WTC11 (cell line): ENCODE results near the gene CYGB. TPM values are rescaled to one million over a fixed set of nuclear protein-coding genes. Genes with fewer than 3 reads are reported as not detected.
A peak's percentile ranks its signal among the peaks of the same experiment; 100 is the strongest.

Experiments
- ATAC-seq: fragments of 200-7000 bp; cut with Tn5 transposase; 2 replicates; pipeline ENCODE4 v1.10.0; 2021; ENCODE audit warnings: mild to moderate bottlenecking, moderate library complexity
- CTCF ChIA-PET: fragments of 300-600 bp; sonication (Branson Sonifier 250); formaldehyde crosslinking; loops from one replicate; lab custom pipeline; 2021; ENCODE audit warnings: antibody characterized with exemption; lab: Charles Lee
- POLR2A ChIA-PET: fragments of 350-600 bp; sonication (Branson Sonifier 250); formaldehyde crosslinking; loops from one replicate; lab custom pipeline; 2021; ENCODE audit warnings: antibody characterized with exemption; lab: Charles Lee
- DNase-seq: peaks from one replicate; pipeline ENCODE4 v3.0.0; 2021; ENCODE audit warnings: low spot score
- H3K27ac Mint-ChIP-seq: 2 replicates; pipeline ENCODE4 v1.8.0; 2021; ENCODE audit warnings: mixed read lengths
- H3K27me3 Mint-ChIP-seq: 2 replicates; pipeline ENCODE4 v1.8.0; 2021; ENCODE audit warnings: low read depth, mild to moderate bottlenecking, moderate library complexity, mixed read lengths
- H3K36me3 Mint-ChIP-seq: 2 replicates; pipeline ENCODE4 v1.8.0; 2021; ENCODE audit warnings: mixed read lengths
- H3K4me1 Mint-ChIP-seq: 2 replicates; pipeline ENCODE4 v1.8.0; 2022; ENCODE audit warnings: mixed read lengths
- H3K4me3 Mint-ChIP-seq: 2 replicates; pipeline ENCODE4 v1.8.0; 2021; ENCODE audit warnings: mild to moderate bottlenecking, moderate library complexity, mixed read lengths
- H3K9me3 Mint-ChIP-seq: 2 replicates; pipeline ENCODE4 v1.8.0; 2021; ENCODE audit warnings: mixed read lengths
- ARID4B ChIP-seq: sonication (generic); formaldehyde crosslinking; IDR thresholded peaks from 2 replicates; pipeline ENCODE4 v1.8.0; 2023; ENCODE audit warnings: missing genetic modification reagents, mild to moderate bottlenecking, borderline replicate concordance
- ATF2 ChIP-seq: sonication (generic); formaldehyde crosslinking; IDR thresholded peaks from 2 replicates; pipeline ENCODE4 v1.8.1; 2022; ENCODE audit warnings: low read depth, missing genetic modification reagents, borderline replicate concordance
- CBFB ChIP-seq: sonication (generic); formaldehyde crosslinking; IDR thresholded peaks from 2 replicates; pipeline ENCODE4 v1.8.1; 2022; ENCODE audit warnings: mild to moderate bottlenecking, low read depth, missing genetic modification reagents
- CDX4 ChIP-seq: fragments of 250-450 bp; sonication (Bioruptor Pico); IDR thresholded peaks from 2 replicates; pipeline ENCODE4 v1.9.0; 2021; ENCODE audit warnings: moderate library complexity, mild to moderate bottlenecking, inconsistent platforms, borderline replicate concordance
- CTCF ChIP-seq: fragments of 200-600 bp; IDR thresholded peaks from 2 replicates; pipeline ENCODE4 v1.8.0; 2022; ENCODE audit warnings: antibody characterized with exemption
- EMX1 ChIP-seq: fragments of 250-450 bp; sonication (Bioruptor Pico); IDR thresholded peaks from 2 replicates; pipeline ENCODE4 v1.8.0; 2021; ENCODE audit warnings: mild to moderate bottlenecking
- ERG ChIP-seq: fragments of 250-450 bp; sonication (Bioruptor Pico); IDR thresholded peaks from 2 replicates; pipeline ENCODE4 v1.8.0; 2021; ENCODE audit warnings: mild to moderate bottlenecking
- ETV6 ChIP-seq: sonication (generic); formaldehyde crosslinking; IDR thresholded peaks from 2 replicates; pipeline ENCODE4 v1.8.1; 2022; ENCODE audit warnings: mild to moderate bottlenecking, missing genetic modification reagents
- FOXJ3 ChIP-seq: sonication (generic); formaldehyde crosslinking; IDR thresholded peaks from 2 replicates; pipeline ENCODE4 v1.9.0; 2021; ENCODE audit warnings: missing genetic modification reagents, mild to moderate bottlenecking, borderline replicate concordance
- GABPB1 ChIP-seq: sonication (generic); formaldehyde crosslinking; IDR thresholded peaks from 2 replicates; pipeline ENCODE4 v1.8.1; 2023; ENCODE audit warnings: mild to moderate bottlenecking, missing genetic modification reagents
- JUN ChIP-seq: sonication (generic); formaldehyde crosslinking; IDR thresholded peaks from 2 replicates; pipeline ENCODE4 v1.8.0; 2023; ENCODE audit warnings: mild to moderate bottlenecking, missing genetic modification reagents
- NFATC4 ChIP-seq: fragments of 250-450 bp; sonication (Bioruptor Pico); IDR thresholded peaks from 2 replicates; pipeline ENCODE4 v1.9.0; 2021; ENCODE audit warnings: mild to moderate bottlenecking
- NFE2L1 ChIP-seq: sonication (generic); formaldehyde crosslinking; IDR thresholded peaks from 2 replicates; pipeline ENCODE4 v1.8.1; 2023; ENCODE audit warnings: missing genetic modification reagents
- OVOL2 ChIP-seq: fragments of 250-450 bp; sonication (Bioruptor Pico); IDR thresholded peaks from 2 replicates; pipeline ENCODE4 v1.9.0; 2021; ENCODE audit warnings: mild to moderate bottlenecking, borderline replicate concordance
- SMAD4 ChIP-seq: sonication (generic); formaldehyde crosslinking; IDR thresholded peaks from 2 replicates; pipeline ENCODE4 v1.8.0; 2022; ENCODE audit warnings: mild to moderate bottlenecking, missing genetic modification reagents
- ZBTB43 ChIP-seq: sonication (generic); formaldehyde crosslinking; IDR thresholded peaks from 2 replicates; pipeline ENCODE4 v1.8.1; 2023; ENCODE audit warnings: mild to moderate bottlenecking, missing genetic modification reagents
- ZNF425 ChIP-seq: fragments of 250-450 bp; sonication (Bioruptor Pico); conservative IDR thresholded peaks from 2 replicates; pipeline ENCODE4 v1.9.0; 2021; ENCODE audit warnings: mild to moderate bottlenecking
- total RNA-seq: library from RNA; stranded (reverse); gene quantifications from 3 replicates; pipeline ENCODE4 v1.2.3, GENCODE V29; 2021

Gene CYGB
- total RNA-seq, 1 experiment from 2014 or later: 3.6 TPM

GRCh38 chr17:76557368-76558197 is 20.1 kb upstream of the CYGB start (continued):
- TF ChIP-seq CTCF: peak; percentile 31; the same call in 1 of the 2 replicates
- TF ChIP-seq NFATC4 (CRISPR knock-in tag): 0 out of 2 replicates have a peak, but pooled peaks have one; percentile 26
- TF ChIP-seq ERG: no peak
- TF ChIP-seq EMX1 (CRISPR knock-in tag): peak; percentile 87; the same call in 1 of the 2 replicates
- peak; percentile 58; the same call in 1 of the 2 replicates for TF ChIP-seq JUN (CRISPR knock-in tag)

GRCh38 chr17:76556765-76557367 is 19.4 kb upstream of the CYGB start:
- ATAC-seq: peak; percentile 9; the same call in 1 of the 2 replicates
- DNase-seq: no peak
- ChIA-PET CTCF (interaction anchor here (0.6 to 3.3 kb wide), 26 partner anchors 8 to 543 kb away, joined by 3 to 27 read pairs (median 4); partner anchors contain the start of genes CYGB, PRCD and ST6GALNAC2), POLR2A (interaction anchor here (0.6 to 1.3 kb wide), 8 partner anchors 9 to 147 kb away, joined by 3 to 4 read pairs (median 3); partner anchors contain the start of gene CYGB)
- Mint-ChIP-seq H3K4me1 (peaks cover 42% of the 10 kb centered on the region), H3K36me3 (peaks cover 42% of the 10 kb centered on the region), H3K9me3 (no peaks in the 10 kb centered on the region), H3K27me3 (no peaks in the 10 kb centered on the region), H3K4me3 (peak overlapping the region; percentile 97), H3K27ac (peak overlapping the region; percentile 94)
- no peak for TF ChIP-seq SMAD4 (CRISPR knock-in tag)
- peak; percentile 82 for TF ChIP-seq GABPB1 (CRISPR knock-in tag)

- ChIA-PET POLR2A (no interaction called here), CTCF (interaction anchor here (0.9 to 1.3 kb wide), 2 partner anchors 23 to 156 kb away, joined by 3 to 4 read pairs; no protein-coding TSS in a partner anchor)
- Mint-ChIP-seq H3K27me3 (no peaks in the 10 kb centered on the region), H3K27ac (no peak overlapping the region), H3K4me1 (peaks cover 30% of the 10 kb centered on the region), H3K4me3 (no peak overlapping the region), H3K9me3 (no peaks in the 10 kb centered on the region), H3K36me3 (peaks cover 16% of the 10 kb centered on the region)
- no peak for DNase-seq
- ATAC-seq: no peak
- TF ChIP-seq ARID4B (CRISPR knock-in tag) (no peak), ZNF425 (CRISPR knock-in tag) (no peak), ETV6 (CRISPR knock-in tag) (no peak), OVOL2 (CRISPR knock-in tag) (no peak), ZBTB43 (no peak), ATF2 (CRISPR knock-in tag) (no peak), FOXJ3 (no peak), CBFB (CRISPR knock-in tag) (no peak), CDX4 (CRISPR knock-in tag) (no peak), NFE2L1 (CRISPR knock-in tag) (no peak)
Observed at GRCh38 chr17:76554131-76554530, 16.6 kb upstream of the CYGB start.
